WTC11 (cell line): ENCODE data around the gene FOXA3.

ENCODE experiments used
- ELF4 ChIP-seq: sonication (generic); formaldehyde crosslinking; IDR thresholded peaks from 2 replicates; pipeline ENCODE4 v1.8.1; 2022; ENCODE audit warnings: low read depth, mild to moderate bottlenecking, moderate library complexity, missing genetic modification reagents
- NR2C2 ChIP-seq: sonication (generic); formaldehyde crosslinking; IDR thresholded peaks from 2 replicates; pipeline ENCODE4 v1.8.0; 2022; ENCODE audit warnings: mild to moderate bottlenecking, missing genetic modification reagents
- ZNF263 ChIP-seq: sonication (generic); formaldehyde crosslinking; IDR thresholded peaks from 2 replicates; pipeline ENCODE4 v1.8.1; 2022; ENCODE audit warnings: low read depth, mild to moderate bottlenecking, moderate library complexity, missing genetic modification reagents
- TF ChIP-seq, protein P1 (sequence below): fragments of 200-600 bp; IDR thresholded peaks from 2 replicates; pipeline ENCODE4 v1.8.0; 2022; ENCODE audit warnings: antibody characterized with exemption
- TF ChIP-seq, protein P2 (sequence below): sonication (generic); formaldehyde crosslinking; IDR thresholded peaks from 2 replicates; pipeline ENCODE4 v1.8.0; 2022; ENCODE audit warnings: mild to moderate bottlenecking, missing genetic modification reagents
- TF ChIP-seq, protein P3 (sequence below): sonication (generic); formaldehyde crosslinking; IDR thresholded peaks from 2 replicates; pipeline ENCODE4 v1.8.0; 2022; ENCODE audit warnings: missing genetic modification reagents

DNA sequence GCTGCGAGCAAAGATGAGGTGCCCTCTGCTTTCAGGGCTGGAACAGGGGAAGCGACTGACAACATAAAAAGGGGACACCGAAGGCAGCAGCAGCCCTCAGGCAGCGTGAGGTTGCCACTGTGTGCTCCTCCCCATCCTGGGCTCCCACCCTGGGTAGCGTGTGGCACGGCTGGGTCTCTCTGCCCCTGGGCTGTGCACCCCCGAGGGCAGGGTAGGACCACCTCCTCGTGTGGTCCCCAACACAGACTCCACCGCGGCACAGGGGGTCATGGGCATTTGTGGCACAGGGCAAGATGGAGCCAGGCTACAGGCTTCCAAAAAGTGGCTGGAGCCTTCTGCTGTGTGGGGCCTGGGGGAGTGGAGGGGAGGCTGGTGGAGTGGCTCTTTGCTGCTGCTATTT is 42.6 kb upstream of the FOXA3 start:
- TF ChIP-seq, protein P1, sequence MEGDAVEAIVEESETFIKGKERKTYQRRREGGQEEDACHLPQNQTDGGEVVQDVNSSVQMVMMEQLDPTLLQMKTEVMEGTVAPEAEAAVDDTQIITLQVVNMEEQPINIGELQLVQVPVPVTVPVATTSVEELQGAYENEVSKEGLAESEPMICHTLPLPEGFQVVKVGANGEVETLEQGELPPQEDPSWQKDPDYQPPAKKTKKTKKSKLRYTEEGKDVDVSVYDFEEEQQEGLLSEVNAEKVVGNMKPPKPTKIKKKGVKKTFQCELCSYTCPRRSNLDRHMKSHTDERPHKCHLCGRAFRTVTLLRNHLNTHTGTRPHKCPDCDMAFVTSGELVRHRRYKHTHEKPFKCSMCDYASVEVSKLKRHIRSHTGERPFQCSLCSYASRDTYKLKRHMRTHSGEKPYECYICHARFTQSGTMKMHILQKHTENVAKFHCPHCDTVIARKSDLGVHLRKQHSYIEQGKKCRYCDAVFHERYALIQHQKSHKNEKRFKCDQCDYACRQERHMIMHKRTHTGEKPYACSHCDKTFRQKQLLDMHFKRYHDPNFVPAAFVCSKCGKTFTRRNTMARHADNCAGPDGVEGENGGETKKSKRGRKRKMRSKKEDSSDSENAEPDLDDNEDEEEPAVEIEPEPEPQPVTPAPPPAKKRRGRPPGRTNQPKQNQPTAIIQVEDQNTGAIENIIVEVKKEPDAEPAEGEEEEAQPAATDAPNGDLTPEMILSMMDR, result no peak
- TF ChIP-seq, protein P2, sequence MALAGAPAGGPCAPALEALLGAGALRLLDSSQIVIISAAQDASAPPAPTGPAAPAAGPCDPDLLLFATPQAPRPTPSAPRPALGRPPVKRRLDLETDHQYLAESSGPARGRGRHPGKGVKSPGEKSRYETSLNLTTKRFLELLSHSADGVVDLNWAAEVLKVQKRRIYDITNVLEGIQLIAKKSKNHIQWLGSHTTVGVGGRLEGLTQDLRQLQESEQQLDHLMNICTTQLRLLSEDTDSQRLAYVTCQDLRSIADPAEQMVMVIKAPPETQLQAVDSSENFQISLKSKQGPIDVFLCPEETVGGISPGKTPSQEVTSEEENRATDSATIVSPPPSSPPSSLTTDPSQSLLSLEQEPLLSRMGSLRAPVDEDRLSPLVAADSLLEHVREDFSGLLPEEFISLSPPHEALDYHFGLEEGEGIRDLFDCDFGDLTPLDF (CRISPR knock-in tag), result no peak
- TF ChIP-seq ELF4 (CRISPR knock-in tag), result no peak
- TF ChIP-seq ZNF263 (CRISPR knock-in tag), result no peak
- TF ChIP-seq, protein P3, sequence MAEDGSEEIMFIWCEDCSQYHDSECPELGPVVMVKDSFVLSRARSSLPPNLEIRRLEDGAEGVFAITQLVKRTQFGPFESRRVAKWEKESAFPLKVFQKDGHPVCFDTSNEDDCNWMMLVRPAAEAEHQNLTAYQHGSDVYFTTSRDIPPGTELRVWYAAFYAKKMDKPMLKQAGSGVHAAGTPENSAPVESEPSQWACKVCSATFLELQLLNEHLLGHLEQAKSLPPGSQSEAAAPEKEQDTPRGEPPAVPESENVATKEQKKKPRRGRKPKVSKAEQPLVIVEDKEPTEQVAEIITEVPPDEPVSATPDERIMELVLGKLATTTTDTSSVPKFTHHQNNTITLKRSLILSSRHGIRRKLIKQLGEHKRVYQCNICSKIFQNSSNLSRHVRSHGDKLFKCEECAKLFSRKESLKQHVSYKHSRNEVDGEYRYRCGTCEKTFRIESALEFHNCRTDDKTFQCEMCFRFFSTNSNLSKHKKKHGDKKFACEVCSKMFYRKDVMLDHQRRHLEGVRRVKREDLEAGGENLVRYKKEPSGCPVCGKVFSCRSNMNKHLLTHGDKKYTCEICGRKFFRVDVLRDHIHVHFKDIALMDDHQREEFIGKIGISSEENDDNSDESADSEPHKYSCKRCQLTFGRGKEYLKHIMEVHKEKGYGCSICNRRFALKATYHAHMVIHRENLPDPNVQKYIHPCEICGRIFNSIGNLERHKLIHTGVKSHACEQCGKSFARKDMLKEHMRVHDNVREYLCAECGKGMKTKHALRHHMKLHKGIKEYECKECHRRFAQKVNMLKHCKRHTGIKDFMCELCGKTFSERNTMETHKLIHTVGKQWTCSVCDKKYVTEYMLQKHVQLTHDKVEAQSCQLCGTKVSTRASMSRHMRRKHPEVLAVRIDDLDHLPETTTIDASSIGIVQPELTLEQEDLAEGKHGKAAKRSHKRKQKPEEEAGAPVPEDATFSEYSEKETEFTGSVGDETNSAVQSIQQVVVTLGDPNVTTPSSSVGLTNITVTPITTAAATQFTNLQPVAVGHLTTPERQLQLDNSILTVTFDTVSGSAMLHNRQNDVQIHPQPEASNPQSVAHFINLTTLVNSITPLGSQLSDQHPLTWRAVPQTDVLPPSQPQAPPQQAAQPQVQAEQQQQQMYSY, result no peak
- TF ChIP-seq NR2C2 (CRISPR knock-in tag), result no peak
